Activated CD8-positive, alpha-beta memory T cell treated with anti-CD3 and anti-CD28 coated beads, Interleukin-2, amount 50 U/mL, for 4 hours (primary cell): ENCODE measurements around the gene MYOM3.

Source experiments
- DNase-seq: peaks from one replicate; pipeline ENCODE4 v3.0.0-alpha.2; 2020

The MYOM3 gene

DNA sequence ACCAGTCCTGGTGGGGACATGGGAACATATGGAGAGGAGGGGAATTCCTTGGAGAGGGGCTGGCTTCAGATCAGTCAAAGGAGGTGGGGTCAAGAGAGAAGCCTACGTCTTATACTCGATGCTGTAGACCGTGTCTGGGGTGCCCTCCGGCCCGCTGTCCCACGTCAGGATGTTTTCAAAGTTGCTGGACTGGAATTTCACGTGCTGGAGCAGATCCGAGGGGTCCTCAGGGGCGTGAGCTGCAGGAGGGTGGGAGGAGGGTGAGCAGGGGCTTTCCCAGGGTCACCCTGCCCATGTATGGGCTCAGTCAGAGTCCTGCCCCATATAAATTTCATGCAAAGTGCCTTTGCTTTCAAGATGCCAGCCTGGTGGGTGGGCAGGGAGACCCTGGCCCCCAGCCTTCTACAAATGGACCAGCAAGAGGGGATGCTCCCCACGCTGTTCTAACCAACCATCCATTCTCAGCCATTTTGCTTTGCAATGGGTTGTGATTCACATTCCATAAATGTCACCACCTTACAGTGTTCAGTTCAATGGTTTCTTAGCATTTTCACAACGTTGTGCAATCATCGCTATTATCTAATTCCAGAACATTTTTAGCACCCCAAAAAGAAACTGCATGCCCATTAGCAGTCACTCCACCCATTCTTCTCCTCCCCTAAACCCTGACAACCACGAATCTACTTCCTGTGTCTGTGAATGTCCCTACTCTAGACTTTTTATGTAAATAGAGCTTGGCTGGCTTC lies 26.7 kb upstream of the MYOM3 start:
- no peak for DNase-seq

GRCh38 chr1:24136956-24137539 lies 25.1 kb upstream of the MYOM3 start:
- DNase-seq = no peak

DNA sequence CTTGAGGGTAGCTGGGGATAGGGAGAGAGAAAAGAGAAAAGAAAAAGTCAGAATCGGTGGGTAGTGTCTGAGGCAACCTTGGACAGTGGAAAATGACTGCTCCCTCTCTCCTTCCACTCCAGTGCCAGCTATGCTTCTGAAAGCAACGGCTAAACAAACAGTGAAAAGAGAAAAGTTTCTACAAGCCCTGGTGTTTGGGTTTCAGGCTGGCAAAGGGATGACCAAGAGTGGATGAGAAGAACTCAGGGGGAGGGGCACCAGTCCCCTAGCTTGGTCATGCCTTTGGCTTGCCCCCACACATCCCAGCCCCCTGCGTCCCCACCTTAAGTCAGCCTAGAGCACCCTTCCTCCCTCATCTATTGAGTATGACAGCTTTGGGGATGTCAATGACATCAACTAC lies 22.4 kb upstream of the MYOM3 start:
- no peak for DNase-seq

GRCh38 chr1:24133819-24134218 lies 21.9 kb upstream of the MYOM3 start:
- DNase-seq = no peak

DNA sequence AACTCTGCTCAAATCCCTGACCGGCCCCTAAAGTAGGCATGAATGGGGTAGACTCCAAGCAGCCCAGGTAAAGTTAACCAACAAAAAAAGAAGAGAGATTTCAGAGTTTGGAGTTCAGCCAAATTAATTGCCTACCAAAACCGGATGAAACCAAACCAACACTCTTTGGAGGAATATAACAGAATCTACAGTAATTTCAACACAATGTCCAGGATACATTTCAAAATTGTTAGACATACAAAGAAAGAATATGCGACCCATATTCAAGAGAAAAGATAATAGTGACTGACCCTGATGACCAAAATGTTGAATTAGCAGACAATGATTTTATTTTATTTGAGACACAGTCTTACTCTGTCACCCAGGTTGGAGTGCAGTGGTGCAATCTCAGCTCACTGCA lies 18.4 kb upstream of the MYOM3 start:
- DNase-seq = no peak

DNA sequence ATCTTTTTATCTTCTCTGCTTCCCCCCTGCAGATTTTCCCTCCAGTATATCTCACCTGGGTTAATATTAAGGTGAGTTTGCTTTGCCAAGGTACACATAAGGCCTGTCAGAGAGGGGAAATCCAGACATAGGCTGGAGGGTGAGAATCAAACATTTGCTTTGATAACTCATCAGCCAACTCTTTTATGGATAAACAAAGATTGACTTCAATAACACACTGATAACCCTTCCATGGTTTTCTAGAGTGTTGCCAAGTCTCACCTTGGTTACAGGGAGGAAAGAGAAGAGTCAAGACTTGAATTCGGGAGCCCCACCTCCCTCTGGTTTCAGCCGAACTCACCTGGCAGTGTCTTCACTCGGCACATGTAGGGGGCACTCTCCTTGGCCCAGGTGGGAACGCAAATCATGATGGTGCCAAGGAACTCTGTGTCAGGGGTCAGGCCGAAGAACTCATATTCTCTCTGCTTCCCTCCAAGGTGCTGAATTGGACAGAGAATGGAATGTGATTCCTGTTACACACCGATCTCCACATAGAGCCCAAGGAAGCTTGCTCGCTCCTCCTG lies 15.9 kb upstream of the MYOM3 start:
- no peak for DNase-seq

DNA sequence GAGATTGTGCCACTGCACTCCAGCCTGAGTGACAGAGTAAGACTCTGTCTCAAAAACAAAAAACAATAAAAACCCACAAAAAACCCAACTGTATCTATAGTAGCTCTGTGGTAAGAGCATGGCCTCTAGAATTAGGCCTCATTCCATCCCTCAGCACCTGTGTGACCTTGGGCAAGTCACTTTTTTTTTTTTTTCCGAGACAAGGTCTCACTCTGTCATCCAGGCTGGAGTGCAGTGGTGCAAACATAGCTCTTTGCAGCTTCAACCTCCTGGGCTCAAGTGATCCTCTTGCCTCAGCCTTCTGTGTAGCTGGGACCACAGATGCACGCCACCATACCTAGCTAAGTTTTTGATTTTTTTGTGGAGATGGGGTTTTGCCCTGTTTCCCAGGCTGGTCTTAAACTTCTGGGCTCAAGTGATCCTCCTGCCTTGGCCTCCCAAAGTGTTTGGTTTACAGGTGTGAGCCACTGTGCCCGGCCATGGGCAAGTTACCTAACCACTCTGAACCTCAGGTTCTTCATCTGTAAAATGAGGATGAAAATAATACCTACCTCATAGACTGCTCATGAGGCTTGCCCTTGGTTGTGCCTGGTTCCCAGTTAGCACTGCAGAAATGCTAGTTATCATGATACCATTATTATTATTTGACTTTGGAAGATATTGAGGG lies 15.3 kb upstream of the MYOM3 start:
- DNase-seq = no peak

DNA sequence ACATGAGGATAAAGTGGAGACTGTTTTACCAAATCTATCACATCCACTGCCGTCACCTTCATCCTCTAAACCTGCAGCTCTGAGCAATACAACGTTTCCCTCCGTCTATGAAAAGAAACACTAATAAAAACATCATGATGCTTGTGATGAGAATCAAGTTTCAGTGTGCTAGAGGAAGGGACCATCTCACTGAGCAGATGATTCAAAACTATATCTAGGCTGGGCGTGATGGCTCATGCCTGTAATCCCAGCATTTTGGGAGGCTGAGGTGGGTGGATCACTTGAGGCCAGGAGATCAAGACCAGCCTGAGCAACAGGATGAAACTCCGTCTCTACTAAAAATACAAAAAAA lies 14.7 kb upstream of the MYOM3 start:
- DNase-seq = no peak

GRCh38 chr1:24126018-24126671 lies 14.2 kb upstream of the MYOM3 start:
- DNase-seq = no peak

DNA sequence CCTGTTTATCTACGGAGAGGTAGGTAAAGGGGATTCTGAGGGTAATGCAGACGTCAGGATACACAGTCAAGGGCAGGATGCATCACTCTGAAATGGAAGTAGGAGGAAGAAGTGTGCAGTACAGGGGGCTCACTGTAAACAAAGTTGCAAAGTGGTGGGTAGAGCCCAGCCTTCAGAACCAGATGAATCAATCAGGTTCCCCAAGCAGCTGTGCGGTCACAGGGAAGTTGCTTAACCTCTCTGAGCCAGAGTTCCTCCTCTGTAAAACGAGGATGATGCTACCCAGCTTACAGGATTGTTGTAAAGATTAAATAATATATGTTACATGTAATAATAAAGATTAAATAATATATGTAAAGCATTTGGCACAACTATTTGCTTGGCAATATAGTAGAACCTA lies 13.5 kb upstream of the MYOM3 start:
- no peak for DNase-seq

- DNase-seq = no peak
These were observed 13.0 kb upstream of the MYOM3 start for GRCh38 chr1:24124980-24125379.

DNA sequence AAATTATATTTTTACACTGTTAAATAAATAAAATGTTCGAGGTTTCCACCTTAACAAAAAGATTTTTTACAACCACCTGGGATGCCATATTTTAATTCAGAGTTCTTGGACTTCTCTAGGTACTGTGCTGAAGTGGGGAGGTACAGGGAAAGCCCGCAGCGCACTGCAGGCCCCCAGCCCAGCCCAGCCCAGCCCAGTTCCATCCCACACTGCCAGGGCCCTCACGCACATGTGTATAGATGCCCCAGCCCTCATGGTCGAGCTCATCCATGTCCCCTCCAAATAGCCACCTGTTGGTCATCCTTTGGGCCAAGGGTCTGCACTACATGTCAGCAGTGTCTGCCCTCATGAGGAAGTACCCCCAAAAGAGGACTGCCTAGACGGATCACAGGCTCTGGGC lies 11.7 kb upstream of the MYOM3 start:
- DNase-seq = no peak

DNA sequence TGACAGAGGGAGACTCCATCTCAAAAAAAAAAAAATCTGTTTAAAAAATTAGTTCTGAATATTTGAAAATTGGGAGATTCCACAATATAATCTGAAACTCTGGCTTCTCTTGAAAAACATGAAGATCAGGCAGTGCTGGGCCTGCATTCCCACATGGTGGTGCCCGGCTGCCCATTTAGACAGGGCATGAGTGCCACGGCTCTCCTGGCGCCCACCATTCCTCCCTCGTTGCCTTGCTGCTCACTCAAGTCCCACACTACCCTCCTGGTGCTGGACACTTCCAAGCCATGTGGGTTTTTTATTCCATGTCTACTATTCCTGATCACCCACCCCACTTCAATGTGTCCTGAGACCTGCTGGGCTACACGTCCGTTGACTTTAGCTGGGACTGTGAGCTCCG lies 10.8 kb upstream of the MYOM3 start:
- no peak for DNase-seq

GRCh38 chr1:24121406-24121805 lies 9.5 kb upstream of the MYOM3 start:
- DNase-seq = no peak

GRCh38 chr1:24120965-24121364 lies 9.0 kb upstream of the MYOM3 start:
- no peak for DNase-seq

DNA sequence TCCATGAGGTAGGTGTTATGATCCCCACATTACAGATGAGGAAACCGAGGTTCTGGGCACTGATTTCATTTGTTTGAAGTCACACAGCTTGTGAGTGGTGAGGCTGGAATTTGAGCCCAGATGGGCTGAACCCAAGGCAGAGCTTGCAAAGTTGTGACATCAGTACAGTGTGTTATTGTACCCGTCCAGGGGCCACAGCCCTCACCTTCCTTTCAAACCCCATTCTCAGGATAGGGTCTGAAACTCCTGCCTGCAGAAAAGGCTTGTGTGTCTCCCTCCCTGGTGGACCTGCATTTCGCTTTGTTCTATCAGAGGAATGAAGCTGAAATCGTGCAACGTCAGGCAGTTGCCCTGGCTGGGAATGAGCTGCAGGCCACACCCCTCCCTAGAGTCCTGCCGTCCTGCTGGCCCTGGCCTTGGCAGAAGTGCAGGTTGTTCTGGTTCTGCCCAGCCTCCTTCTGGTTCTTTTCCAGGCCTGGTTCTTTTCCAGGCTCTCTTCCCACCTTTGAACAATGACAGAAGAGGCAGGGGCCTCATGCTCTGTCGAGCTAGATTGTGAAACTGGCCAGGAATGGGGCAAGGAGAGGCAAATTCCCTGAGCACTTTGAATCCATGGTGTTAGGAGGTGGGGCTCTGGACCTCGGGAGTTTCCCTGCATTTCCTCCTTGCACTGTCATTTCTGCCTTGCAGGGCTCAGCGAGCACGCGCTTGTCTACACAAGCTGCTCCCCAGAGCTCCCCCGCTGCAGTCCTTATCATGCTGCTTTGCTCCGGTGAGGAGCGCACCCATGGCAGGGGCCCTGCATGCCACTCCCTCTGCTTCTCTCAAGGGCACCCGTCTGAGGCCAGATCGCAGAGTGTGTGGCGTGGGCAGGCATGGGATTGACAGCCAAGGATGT lies 8.2 kb upstream of the MYOM3 start:
- no peak for DNase-seq

DNA sequence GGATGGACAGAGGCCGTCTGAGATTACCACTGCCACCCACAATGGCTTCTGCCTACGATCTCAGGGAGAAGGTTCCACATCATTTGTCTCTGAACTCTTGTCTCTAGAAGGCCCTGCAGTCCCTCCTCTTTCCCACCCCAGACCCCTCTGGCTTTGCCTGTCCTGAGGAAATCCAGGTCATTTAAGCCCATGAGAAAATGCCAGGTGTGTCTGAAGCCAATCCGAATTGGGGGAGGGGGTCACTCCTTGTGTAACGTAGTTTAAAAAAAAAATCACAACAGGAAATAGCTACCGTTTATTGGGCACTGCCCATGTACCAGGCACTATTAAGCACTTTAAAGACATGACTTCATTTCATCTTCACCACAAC lies 7.5 kb upstream of the MYOM3 start:
- no peak for DNase-seq

GRCh38 chr1:24118410-24119242 lies 6.7 kb upstream of the MYOM3 start:
- DNase-seq = no peak

- no peak for DNase-seq
These were observed 5.9 kb upstream of the MYOM3 start for GRCh38 chr1:24117722-24118409.

DNA sequence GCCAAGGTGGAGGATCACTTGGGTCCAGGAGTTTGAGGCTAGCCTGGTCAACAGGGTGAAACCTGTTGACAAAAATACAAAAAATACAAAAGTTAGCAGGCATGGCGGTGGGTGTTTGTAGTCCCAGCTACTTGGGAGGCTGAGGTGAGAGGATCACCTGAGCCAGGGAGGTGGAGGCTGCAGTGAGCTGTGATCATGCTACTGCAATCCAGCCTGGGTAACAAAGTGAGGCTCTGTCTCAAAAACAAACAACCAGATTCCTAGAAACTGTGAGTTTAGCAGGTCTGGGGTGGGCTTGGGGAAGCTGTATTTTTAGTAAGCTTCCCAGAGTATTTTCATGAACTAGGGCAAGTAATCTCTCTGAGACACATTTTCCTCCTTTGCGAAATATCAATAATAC lies 5.2 kb upstream of the MYOM3 start:
- DNase-seq = no peak

DNA sequence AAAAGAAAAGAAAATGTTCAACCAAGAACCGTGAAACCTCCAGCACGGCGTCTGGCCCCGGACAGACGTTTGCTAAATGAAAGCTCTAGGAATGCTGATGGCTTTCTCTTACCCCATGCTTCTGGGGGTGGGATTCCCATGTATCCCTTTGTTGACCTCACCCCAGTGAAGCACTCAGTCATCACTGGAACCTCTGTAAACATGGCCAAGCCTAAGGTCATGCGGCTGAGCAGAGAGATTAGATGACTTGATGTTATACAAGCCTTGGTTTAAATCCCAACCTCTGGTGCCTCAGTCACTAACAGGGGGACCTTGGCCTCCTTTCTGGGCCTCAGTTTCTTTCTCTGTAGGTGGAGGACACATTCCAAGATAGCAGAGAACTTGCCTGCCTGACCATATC lies 2.8 kb upstream of the MYOM3 start:
- no peak for DNase-seq
